Transverse colon (tissue), 4 donors: ENCODE data around the gene PCSK5. TPM values are rescaled to one million over a fixed set of nuclear protein-coding genes. Genes with fewer than 3 reads are reported as not detected.

Experiments
- DNase-seq: peaks from one replicate; pipeline ENCODE4 v3.0.0-alpha.2; 2019
- H3K27ac ChIP-seq, 4 donors: fragments of 200-600 bp; sonication (generic); 2 replicates each; pipeline ENCODE4 v1.5.1; 2016 to 2018; ENCODE audit warnings: inconsistent platforms in 4 of 4
- H3K27me3 ChIP-seq: fragments of 200-600 bp; sonication (generic); 2 replicates; pipeline ENCODE4 v1.5.1; 2017; ENCODE audit warnings: inconsistent platforms
- H3K36me3 ChIP-seq, 4 donors: fragments of 200-600 bp; sonication (generic); 2 replicates each; pipeline ENCODE4 v1.5.1; 2017 to 2019; ENCODE audit warnings: inconsistent platforms in 4 of 4
- H3K4me1 ChIP-seq, 4 donors: fragments of 200-600 bp; sonication (generic); 2 replicates each; pipeline ENCODE4 v1.5.1; 2017 to 2020; ENCODE audit warnings: inconsistent platforms in 4 of 4
- H3K4me3 ChIP-seq, 4 donors: fragments of 200-600 bp; sonication (generic); 1 replicate in 1 of 4; 2 replicates in 3 of 4; pipeline versions ENCODE4 v1.5.1 to v1.6.1; 2017 to 2019; ENCODE audit warnings: inconsistent platforms in 4 of 4
- H3K9me3 ChIP-seq, 2 donors: fragments of 200-600 bp; sonication (generic); 2 replicates each; pipeline ENCODE4 v1.5.1; 2017 to 2019; ENCODE audit warnings: inconsistent platforms in 2 of 2
- CTCF ChIP-seq, 5 experiments: fragments of 200-600 bp in 3 of 5; fragments of 450-650 bp in 2 of 5; sonication (generic) in 3 of 5; IDR thresholded peaks; 1 replicate in 2 of 5; 2 replicates in 3 of 5; pipeline ENCODE4 v1.5.1; 2016 to 2017; ENCODE audit warnings: antibody characterized with exemption in 5 of 5, inconsistent platforms in 3 of 5, mild to moderate bottlenecking in 2 of 5, moderate library complexity in 1 of 5
- EP300 ChIP-seq: sonication (generic); formaldehyde crosslinking; IDR thresholded peaks from one replicate; pipeline ENCODE4 v1.6.1; 2017; ENCODE audit warnings: antibody characterized with exemption, low read depth
- POLR2A ChIP-seq: fragments of 450-650 bp; IDR thresholded peaks from one replicate; pipeline ENCODE4 v1.6.1; 2016; ENCODE audit warnings: antibody characterized with exemption, mild to moderate bottlenecking, moderate library complexity
- POLR2AphosphoS5 ChIP-seq, 3 donors: sonication (generic); formaldehyde crosslinking; IDR thresholded peaks; one replicate each; pipeline ENCODE4 v1.6.1; 2016; ENCODE audit warnings: antibody characterized with exemption in 3 of 3
- WGBS, 2 donors: methylation state at CpG; one replicate each; pipeline ENCODE4 v1.1.5; 2018; ENCODE audit warnings: low coverage in 1 of 2; 5-methylcytosine and 5-hydroxymethylcytosine counted together
- in situ Hi-C, 4 donors: fragments of 200-750 bp; cut with MboI; loops; one replicate each; pipeline versions ENCODE4 v1.15.0 to v1.15.1; 2017; ENCODE audit warnings: low sequenced_read_pairs in 3 of 4, low pct_ligation_motif_present in 1 of 4, low pct_unique_long_range_greater_than_20kb in 1 of 4
- intact Hi-C: fragments of 100-400 bp; cut with DNase I; formaldehyde crosslinking; loops from one replicate; pipeline ENCODE4 v1.15.1; 2023; ENCODE audit warnings: low total_unique reads
- total RNA-seq, 4 donors: library from RNA; depleted of rRNA; stranded (reverse); fragments of >200 nt; gene quantifications; one replicate each; pipeline ENCODE4 v1.1.0, GENCODE V29; 2016

PCSK5 gene
- total RNA-seq, 4 donors from 2014 or later = 110 to 248 (median 127) TPM

GRCh38 chr9:76034049-76034448 is 143.6 kb downstream of the PCSK5 start:
- TF ChIP-seq POLR2A (no peak), POLR2AphosphoS5 (IDR thresholded peaks at IDR 0.05) (no peak), EP300 (no peak)
- H3K4me3 ChIP-seq = no peak overlapping the region
- no peaks in the 10 kb centered on the region for H3K9me3 ChIP-seq
- H3K27ac ChIP-seq = no peak overlapping the region
- in situ Hi-C loops = no loop called here
- no peaks in the 10 kb centered on the region for H3K36me3 ChIP-seq
- intact Hi-C loops = no loop called here
- peaks cover 0 to 13% (median 0%) of the 10 kb centered on the region in 4 donors for H3K4me1 ChIP-seq
- H3K27me3 ChIP-seq = no peaks in the 10 kb centered on the region
- DNase-seq = no peak
- 89 to 98% methylated on average over 3 of the region's 3 CpGs for WGBS, 2 donors

GRCh38 chr9:76036762-76037161 is 146.3 kb downstream of the PCSK5 start:
- Histone ChIP-seq H3K27ac (no peak overlapping the region), H3K4me1 (peaks cover 0 to 7% (median 0%) of the 10 kb centered on the region in 4 donors), H3K4me3 (no peak overlapping the region), H3K9me3 (no peaks in the 10 kb centered on the region), H3K27me3 (no peaks in the 10 kb centered on the region), H3K36me3 (no peaks in the 10 kb centered on the region)
- TF ChIP-seq EP300 (no peak), POLR2AphosphoS5 (IDR thresholded peaks at IDR 0.05) (no peak), POLR2A (no peak), CTCF (IDR thresholded peaks at IDR 0.05) (no peak)
- DNase-seq = no peak
- WGBS, 2 donors = 60 to 87% methylated on average over 1 to 2 of the region's 2 CpGs
- in situ Hi-C loops = no loop called here
- intact Hi-C loops = no loop called here

- H3K27ac ChIP-seq = no peak overlapping the region
- in situ Hi-C loops (no loop called here), intact Hi-C loops (no loop called here)
- 80 to 88% methylated on average over 8 to 9 of the region's 9 CpGs for WGBS, 2 donors
- TF ChIP-seq POLR2AphosphoS5 (IDR thresholded peaks at IDR 0.05) (no peak), POLR2A (no peak), CTCF (IDR thresholded peaks at IDR 0.05) (no peak), EP300 (no peak)
- H3K4me1 ChIP-seq = peaks cover 0 to 3% (median 0%) of the 10 kb centered on the region in 4 donors
- DNase-seq = no peak
- H3K36me3 ChIP-seq = peaks cover 0 to 8% (median 0%) of the 10 kb centered on the region in 4 donors
- H3K4me3 ChIP-seq = no peak overlapping the region
- H3K9me3 ChIP-seq = no peaks in the 10 kb centered on the region
- no peaks in the 10 kb centered on the region for H3K27me3 ChIP-seq
Measured at GRCh38 chr9:76037587-76038225, 147.2 kb downstream of the PCSK5 start.

DNA sequence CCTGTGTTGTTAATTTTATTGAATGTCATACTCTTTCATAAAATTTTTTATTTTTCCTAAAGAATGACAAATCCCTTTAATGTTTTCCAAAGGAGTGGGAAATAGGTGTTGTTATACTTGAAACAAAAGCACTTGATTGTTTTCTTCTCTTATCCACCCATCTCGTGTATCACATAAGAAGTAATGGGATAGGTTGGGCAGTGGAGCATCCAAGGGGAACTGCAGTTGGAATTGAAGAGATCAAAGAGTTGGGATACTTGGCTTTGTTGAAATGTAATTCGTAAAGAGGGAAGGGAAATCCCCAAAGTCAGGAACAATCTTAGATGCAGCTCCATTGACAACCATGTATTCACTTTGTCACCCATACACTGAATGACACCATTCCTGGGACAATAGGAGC is 148.0 kb downstream of the PCSK5 start:
- peaks cover 0 to 3% (median 0%) of the 10 kb centered on the region in 4 donors for H3K4me1 ChIP-seq
- 89 to 100% methylated on average over 2 of the region's 2 CpGs for WGBS, 2 donors
- no peak overlapping the region for H3K27ac ChIP-seq
- H3K9me3 ChIP-seq = no peaks in the 10 kb centered on the region
- H3K27me3 ChIP-seq = no peaks in the 10 kb centered on the region
- peaks cover 0 to 8% (median 0%) of the 10 kb centered on the region in 4 donors for H3K36me3 ChIP-seq
- in situ Hi-C loops (no loop called here), intact Hi-C loops (no loop called here)
- no peak for DNase-seq
- TF ChIP-seq POLR2A (no peak), CTCF (IDR thresholded peaks at IDR 0.05) (no peak), EP300 (no peak), POLR2AphosphoS5 (IDR thresholded peaks at IDR 0.05) (no peak)
- H3K4me3 ChIP-seq = no peak overlapping the region
